ENCODE results near the gene WFDC8. TPM values are rescaled to one million over a fixed set of nuclear protein-coding genes. Genes with fewer than 3 reads are reported as not detected.

The WFDC8 gene
- total and polyA plus RNA-seq, 2 of the 13 experiments (the other 11 are each of a cell fraction or from before 2014, with no cell fraction given), result not detected

DNA sequence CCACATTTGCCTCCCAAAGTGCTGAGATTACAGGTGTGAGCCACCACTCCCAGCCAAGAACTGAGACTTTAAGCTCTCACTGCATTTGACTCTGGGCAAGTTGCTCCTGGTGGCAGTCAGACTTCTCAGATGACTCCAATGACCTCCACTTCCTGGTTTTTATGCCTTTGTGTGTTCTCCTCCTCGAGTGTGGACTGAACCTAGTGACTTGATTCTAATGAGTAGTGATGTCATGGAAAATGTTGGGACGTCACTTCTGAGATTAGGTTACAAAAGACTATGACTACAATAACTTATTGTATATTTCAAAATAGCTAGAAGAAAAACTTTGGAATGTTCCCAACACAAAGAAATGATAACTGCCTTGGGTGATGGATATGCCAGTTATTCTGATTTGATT, 75.7 kb downstream of the WFDC8 start:
- no TSS peak for BruUV-seq (replicated peaks)
- H4K20me1 ChIP-seq (ENCODE audit: insufficient read depth, low read length), result no peaks in the 10 kb centered on the region
- no peak for ATAC-seq
- 0 out of 5 replicates have a peak, but pooled peaks cover 0 to 13% of the 10 kb centered on the region in 2 experiments for H3K27me3 ChIP-seq (ENCODE audit: control insufficient read depth in 1 of 2, insufficient read depth in 2 of 2, low read length in 2 of 2)
- no peak for DNase-seq (ENCODE audit: low spot score)
- 3% methylated on average over 2 of the region's 2 CpGs for WGBS (ENCODE audit: low lambda C conversion rate)
- peaks cover 10% of the 10 kb centered on the region; the same call in 1 of the 2 replicates for H3K4me1 ChIP-seq (ENCODE audit: insufficient read depth, low read length)
- H3K4me2 ChIP-seq (ENCODE audit: low read depth, low read length), result no peak overlapping the region
- ChIA-PET CTCF (ENCODE audit: low intra/inter-chr PET ratio, low total read pairs) (no interaction called here), POLR2A (interaction anchor here (1.0 kb wide), 1 partner anchor 25 kb away, joined by 4 read pairs; no protein-coding TSS in a partner anchor)
- in situ Hi-C loops (cut with HindIII; ENCODE audit: extremely low pct_ligation_motif_present, low pct_unique_long_range_greater_than_20kb) (no loop called here), intact Hi-C loops (cut with micrococcal nuclease; ENCODE audit: unreplicated experiment) (no loop called here)
- H3K9ac ChIP-seq (ENCODE audit: insufficient read depth, low read depth, low read length), result no peak overlapping the region
- no peak overlapping the region for H2AFZ ChIP-seq (ENCODE audit: low read length)
- H3K4me3 ChIP-seq (replicated peaks in 1 of 3; ENCODE audit: insufficient read depth in 1 of 3, low read depth in 2 of 3, low read length in 3 of 3), result no peak overlapping the region
- H3K27ac ChIP-seq (ENCODE audit: extremely low read length, insufficient read depth, low read length), result no peak overlapping the region
- H3K79me2 ChIP-seq (ENCODE audit: insufficient read depth, low read length), result no peaks in the 10 kb centered on the region
- H3K36me3 ChIP-seq (replicated peaks in 1 of 2; ENCODE audit: control insufficient read depth in 1 of 2, insufficient read depth in 2 of 2, low read length in 2 of 2), result no peaks in the 10 kb centered on the region
- FAIRE-seq, result no peak
- peak; percentile 85 for TF ChIP-seq CREB1 (IDR thresholded peaks at IDR 0.05)
- TF ChIP-seq CREB1 (CRISPR knock-in tag; IDR thresholded peaks at IDR 0.05), result no peak
- TF ChIP-seq MTF1 (CRISPR knock-in tag; IDR thresholded peaks at IDR 0.05), result no peak
- TF ChIP-seq ZNF670 (CRISPR knock-in tag; IDR thresholded peaks at IDR 0.05; ENCODE audit: borderline replicate concordance), result no peak
- TF ChIP-seq ATF7 (IDR thresholded peaks at IDR 0.05), result peak; percentile 67
- TF ChIP-seq ATF7 (CRISPR knock-in tag; IDR thresholded peaks at IDR 0.05), result no peak
- TF ChIP-seq, protein P1, sequence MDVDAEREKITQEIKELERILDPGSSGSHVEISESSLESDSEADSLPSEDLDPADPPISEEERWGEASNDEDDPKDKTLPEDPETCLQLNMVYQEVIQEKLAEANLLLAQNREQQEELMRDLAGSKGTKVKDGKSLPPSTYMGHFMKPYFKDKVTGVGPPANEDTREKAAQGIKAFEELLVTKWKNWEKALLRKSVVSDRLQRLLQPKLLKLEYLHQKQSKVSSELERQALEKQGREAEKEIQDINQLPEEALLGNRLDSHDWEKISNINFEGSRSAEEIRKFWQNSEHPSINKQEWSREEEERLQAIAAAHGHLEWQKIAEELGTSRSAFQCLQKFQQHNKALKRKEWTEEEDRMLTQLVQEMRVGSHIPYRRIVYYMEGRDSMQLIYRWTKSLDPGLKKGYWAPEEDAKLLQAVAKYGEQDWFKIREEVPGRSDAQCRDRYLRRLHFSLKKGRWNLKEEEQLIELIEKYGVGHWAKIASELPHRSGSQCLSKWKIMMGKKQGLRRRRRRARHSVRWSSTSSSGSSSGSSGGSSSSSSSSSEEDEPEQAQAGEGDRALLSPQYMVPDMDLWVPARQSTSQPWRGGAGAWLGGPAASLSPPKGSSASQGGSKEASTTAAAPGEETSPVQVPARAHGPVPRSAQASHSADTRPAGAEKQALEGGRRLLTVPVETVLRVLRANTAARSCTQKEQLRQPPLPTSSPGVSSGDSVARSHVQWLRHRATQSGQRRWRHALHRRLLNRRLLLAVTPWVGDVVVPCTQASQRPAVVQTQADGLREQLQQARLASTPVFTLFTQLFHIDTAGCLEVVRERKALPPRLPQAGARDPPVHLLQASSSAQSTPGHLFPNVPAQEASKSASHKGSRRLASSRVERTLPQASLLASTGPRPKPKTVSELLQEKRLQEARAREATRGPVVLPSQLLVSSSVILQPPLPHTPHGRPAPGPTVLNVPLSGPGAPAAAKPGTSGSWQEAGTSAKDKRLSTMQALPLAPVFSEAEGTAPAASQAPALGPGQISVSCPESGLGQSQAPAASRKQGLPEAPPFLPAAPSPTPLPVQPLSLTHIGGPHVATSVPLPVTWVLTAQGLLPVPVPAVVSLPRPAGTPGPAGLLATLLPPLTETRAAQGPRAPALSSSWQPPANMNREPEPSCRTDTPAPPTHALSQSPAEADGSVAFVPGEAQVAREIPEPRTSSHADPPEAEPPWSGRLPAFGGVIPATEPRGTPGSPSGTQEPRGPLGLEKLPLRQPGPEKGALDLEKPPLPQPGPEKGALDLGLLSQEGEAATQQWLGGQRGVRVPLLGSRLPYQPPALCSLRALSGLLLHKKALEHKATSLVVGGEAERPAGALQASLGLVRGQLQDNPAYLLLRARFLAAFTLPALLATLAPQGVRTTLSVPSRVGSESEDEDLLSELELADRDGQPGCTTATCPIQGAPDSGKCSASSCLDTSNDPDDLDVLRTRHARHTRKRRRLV (CRISPR knock-in tag; IDR thresholded peaks at IDR 0.05), result no peak
- TF ChIP-seq ZNF605 (CRISPR knock-in tag; IDR thresholded peaks at IDR 0.05), result no peak
- H3K9me3 ChIP-seq (ENCODE audit: low read length), result no peaks in the 10 kb centered on the region
